LNCaP clone FGC (cell line): ENCODE data around the gene ARHGAP12.

Experiments
- DNase-seq: peaks from one replicate; pipeline ENCODE4 v3.0.0-alpha.2; 2011; ENCODE audit warnings: low read depth
- H3K4me3 ChIP-seq: 2 replicates; pipeline ENCODE4 v1.5.1; 2011; ENCODE audit warnings: mild to moderate bottlenecking, low read depth, low read length, control low read depth
- TF ChIP-seq, protein P1 (sequence below): IDR thresholded peaks from 2 replicates; pipeline ENCODE4 v1.5.1; 2012; ENCODE audit warnings: mild to moderate bottlenecking; ENCODE audit not compliant: control insufficient read depth, insufficient read depth; ENCODE audit errors: extremely low read depth

Gene ARHGAP12

DNA sequence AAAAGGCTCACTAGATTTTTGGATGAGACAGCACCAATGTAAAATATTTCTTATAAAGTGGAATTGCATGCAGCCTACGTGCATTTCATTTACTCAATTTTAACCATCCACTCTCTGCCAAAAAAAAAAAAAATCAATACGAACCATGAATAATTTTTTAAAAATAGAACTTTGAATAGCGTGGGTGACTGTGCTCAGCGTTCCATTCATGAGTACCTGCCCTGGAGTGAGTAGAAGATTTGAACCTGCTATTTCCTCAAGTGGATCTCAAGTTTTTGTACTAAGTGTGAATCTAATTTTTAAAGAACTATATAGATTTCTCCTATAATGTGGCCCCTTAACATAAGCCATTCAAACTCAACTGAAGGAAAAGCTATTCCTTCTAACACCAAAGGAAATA lies 105.3 kb downstream of the ARHGAP12 start:
- H3K4me3 ChIP-seq: no peak overlapping the region
- TF ChIP-seq, protein P1, sequence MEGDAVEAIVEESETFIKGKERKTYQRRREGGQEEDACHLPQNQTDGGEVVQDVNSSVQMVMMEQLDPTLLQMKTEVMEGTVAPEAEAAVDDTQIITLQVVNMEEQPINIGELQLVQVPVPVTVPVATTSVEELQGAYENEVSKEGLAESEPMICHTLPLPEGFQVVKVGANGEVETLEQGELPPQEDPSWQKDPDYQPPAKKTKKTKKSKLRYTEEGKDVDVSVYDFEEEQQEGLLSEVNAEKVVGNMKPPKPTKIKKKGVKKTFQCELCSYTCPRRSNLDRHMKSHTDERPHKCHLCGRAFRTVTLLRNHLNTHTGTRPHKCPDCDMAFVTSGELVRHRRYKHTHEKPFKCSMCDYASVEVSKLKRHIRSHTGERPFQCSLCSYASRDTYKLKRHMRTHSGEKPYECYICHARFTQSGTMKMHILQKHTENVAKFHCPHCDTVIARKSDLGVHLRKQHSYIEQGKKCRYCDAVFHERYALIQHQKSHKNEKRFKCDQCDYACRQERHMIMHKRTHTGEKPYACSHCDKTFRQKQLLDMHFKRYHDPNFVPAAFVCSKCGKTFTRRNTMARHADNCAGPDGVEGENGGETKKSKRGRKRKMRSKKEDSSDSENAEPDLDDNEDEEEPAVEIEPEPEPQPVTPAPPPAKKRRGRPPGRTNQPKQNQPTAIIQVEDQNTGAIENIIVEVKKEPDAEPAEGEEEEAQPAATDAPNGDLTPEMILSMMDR: no peak
- no peak for DNase-seq

DNA sequence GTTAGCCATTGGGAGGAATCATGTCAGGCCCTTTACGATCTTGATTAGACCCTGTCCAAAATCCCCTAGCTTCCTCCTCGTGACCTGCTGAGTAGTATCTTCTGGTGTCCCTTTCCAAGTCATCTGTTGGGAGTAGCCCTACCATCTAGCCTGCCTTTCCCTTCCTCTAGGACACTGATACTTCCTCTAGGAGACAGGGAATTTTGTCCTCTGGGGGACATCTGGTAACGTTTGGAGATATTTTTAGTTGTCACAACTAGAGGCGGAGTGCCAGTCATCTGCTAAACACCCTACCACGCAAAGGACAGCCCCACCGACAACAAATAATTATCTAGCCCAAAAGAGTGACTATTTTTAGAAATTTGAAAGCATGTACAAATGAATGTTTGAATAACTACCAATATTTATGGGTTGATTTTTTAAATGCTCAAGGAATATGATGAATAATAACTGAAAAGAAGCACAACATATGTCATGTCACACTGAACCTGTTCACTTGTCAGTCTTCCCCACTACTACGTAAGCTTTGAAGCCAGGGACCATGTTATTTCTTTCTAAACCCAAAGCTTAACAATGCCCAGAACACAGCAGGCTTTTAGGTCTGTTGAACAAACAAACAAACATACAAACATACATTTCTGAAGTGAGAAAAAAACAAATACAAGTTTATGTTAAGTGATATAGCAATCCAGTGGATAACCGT lies 105.9 kb downstream of the ARHGAP12 start:
- TF ChIP-seq, protein P1: no peak
- no peak for DNase-seq
- H3K4me3 ChIP-seq: no peak overlapping the region

DNA sequence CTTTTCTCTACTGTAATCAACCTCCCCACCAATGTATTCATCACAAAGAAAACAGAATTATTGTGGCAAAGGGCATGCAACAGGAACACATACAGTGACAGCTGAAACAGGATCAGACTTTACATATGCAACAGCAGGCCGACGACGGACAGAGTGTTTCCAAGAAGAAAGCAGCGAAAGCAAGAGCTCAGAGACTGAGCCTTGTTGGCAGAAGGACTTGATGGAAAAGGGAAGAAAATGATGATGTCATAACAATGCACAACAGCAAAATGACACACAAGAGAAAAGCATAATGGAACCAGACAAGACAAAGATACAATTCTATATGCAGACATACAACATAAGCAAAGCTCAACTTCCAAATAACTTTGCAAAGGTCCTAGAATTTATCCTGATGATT lies 106.5 kb downstream of the ARHGAP12 start:
- TF ChIP-seq, protein P1: no peak
- DNase-seq: no peak
- no peak overlapping the region for H3K4me3 ChIP-seq

DNA sequence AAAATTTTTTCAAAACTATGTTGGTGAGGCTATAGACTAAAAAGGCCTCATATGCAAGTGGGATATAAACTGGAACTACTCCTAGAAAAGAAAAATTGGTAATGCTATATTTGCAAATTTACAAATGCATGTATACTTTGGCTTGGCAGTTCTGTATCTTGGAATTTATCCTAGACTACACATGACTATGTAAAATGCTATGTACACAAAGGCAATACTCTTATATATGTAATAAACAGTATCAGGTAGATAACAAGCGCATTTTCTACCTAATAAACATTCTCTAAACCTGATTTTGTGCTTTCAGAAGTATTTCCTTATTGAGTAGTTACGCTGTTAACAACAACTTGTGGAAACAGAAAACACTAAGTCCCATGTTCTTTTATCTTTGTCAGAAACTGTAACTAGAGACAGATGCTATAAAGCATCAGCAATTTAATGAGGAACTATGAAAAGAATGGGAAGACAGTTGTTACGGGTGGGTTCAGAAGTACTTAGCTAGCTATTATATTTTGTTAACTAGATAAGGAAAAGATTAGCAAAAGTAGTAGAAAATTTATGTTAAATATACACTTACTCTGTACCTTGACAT lies 107.8 kb downstream of the ARHGAP12 start:
- no peak overlapping the region for H3K4me3 ChIP-seq
- peak; percentile 95 for DNase-seq
- TF ChIP-seq, protein P1: no peak

DNA sequence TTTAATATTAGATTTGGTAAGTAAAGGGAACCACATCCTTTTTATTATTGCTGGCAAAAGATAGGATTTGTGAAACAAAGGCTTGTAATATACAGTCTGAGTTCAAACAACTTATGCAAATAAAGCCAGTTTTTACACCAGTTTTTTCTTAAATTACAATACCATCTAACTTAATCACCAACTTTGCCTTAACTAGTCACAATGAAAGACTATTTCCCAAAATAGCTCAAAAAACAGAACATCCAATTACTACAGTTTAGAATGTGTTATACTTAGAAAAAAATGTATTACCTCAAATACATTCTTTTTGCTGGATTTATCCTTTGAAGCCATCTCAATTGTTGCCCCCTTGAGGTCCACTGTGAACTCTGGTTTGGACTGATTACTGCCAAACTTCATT lies 108.5 kb downstream of the ARHGAP12 start:
- no peak for DNase-seq
- H3K4me3 ChIP-seq: no peak overlapping the region
- TF ChIP-seq, protein P1: no peak

DNA sequence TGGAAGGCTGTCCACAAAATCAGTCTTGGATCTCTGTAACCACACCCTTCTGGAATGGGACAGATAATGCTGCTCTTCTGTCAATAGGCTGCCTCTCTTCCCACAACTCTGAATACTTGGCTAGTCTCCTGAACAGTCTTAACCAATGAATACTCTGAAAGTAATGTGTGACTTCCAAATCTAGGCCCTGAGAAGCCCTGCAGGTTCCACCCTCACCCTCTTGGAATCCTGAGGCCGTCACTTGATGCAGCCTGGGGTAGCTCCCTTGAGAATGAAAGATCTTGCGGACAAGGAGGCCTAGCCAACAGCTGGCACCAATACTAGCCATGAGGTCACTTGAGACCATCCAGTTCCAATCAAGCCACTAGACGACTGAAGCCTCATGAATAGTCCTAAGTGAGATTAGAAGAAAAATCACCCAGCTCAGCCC lies 109.2 kb downstream of the ARHGAP12 start:
- TF ChIP-seq, protein P1: no peak
- H3K4me3 ChIP-seq: no peak overlapping the region
- peak; percentile 21 for DNase-seq
